ENCODE results near the gene NFATC1.
"Not testable (repeated sequence)": the region's sequence is repeated elsewhere in the genome, so short reads cannot be mapped to it uniquely, and the experiment has no call there.

The NFATC1 gene

GRCh38 chr18:79375441-79376154 is 20.1 kb upstream of the NFATC1 start:
- DNase-seq (ENCODE audit: low read depth) = no peak

- DNase-seq (ENCODE audit: low read depth) = not testable (repeated sequence)
These were observed 19.1 kb upstream of the NFATC1 start for GRCh38 chr18:79376661-79377060.

GRCh38 chr18:79377187-79377891 is 18.4 kb upstream of the NFATC1 start:
- no peak for DNase-seq (ENCODE audit: low read depth)

GRCh38 chr18:79378536-79379250 is 17.0 kb upstream of the NFATC1 start:
- no peak for DNase-seq (ENCODE audit: low read depth)

- DNase-seq (ENCODE audit: low read depth) = no peak
These were observed 16.4 kb upstream of the NFATC1 start for GRCh38 chr18:79379251-79379905.

GRCh38 chr18:79379931-79380815 is 15.6 kb upstream of the NFATC1 start:
- no peak for DNase-seq (ENCODE audit: low read depth)

GRCh38 chr18:79380816-79381806 is 14.6 kb upstream of the NFATC1 start:
- no peak for DNase-seq (ENCODE audit: low read depth)

- no peak for DNase-seq (ENCODE audit: low read depth)
These were observed 13.9 kb upstream of the NFATC1 start for GRCh38 chr18:79381811-79382311.

GRCh38 chr18:79382681-79383387 is 12.9 kb upstream of the NFATC1 start:
- no peak for DNase-seq (ENCODE audit: low read depth)

GRCh38 chr18:79383388-79384056 is 12.2 kb upstream of the NFATC1 start:
- no peak for DNase-seq (ENCODE audit: low read depth)

GRCh38 chr18:79384151-79384807 is 11.5 kb upstream of the NFATC1 start:
- DNase-seq (ENCODE audit: low read depth) = no peak

- DNase-seq (ENCODE audit: low read depth) = no peak
These were observed 10.9 kb upstream of the NFATC1 start for GRCh38 chr18:79384834-79385233.

GRCh38 chr18:79385326-79385707 is 10.4 kb upstream of the NFATC1 start:
- DNase-seq (ENCODE audit: low read depth) = no peak

GRCh38 chr18:79385708-79386341 is 9.9 kb upstream of the NFATC1 start:
- no peak for DNase-seq (ENCODE audit: low read depth)

GRCh38 chr18:79386547-79386946 is 9.2 kb upstream of the NFATC1 start:
- no peak for DNase-seq (ENCODE audit: low read depth)

- DNase-seq (ENCODE audit: low read depth) = no peak
These were observed 8.5 kb upstream of the NFATC1 start for GRCh38 chr18:79387214-79387613.

GRCh38 chr18:79387615-79388014 is 8.1 kb upstream of the NFATC1 start:
- no peak for DNase-seq (ENCODE audit: low read depth)

- no peak for DNase-seq (ENCODE audit: low read depth)
These were observed 7.7 kb upstream of the NFATC1 start for GRCh38 chr18:79388043-79388442.
